KMS-11 (cell line): Measurements from ENCODE around the gene PMFBP1.

Source experiments
- H2AFZ ChIP-seq: fragments of 200-600 bp; sonication (generic); 2 replicates; pipeline ENCODE4 v1.6.1; 2016; ENCODE audit warnings: antibody characterized with exemption, mixed run types, low read depth
- H3K27ac ChIP-seq: fragments of 200-600 bp; sonication (generic); 2 replicates; pipeline ENCODE4 v1.6.1; 2016; ENCODE audit warnings: mild to moderate bottlenecking, mixed run types
- H3K27me3 ChIP-seq: fragments of 200-600 bp; sonication (generic); 2 replicates; pipeline ENCODE4 v1.6.1; 2017; ENCODE audit warnings: mild to moderate bottlenecking, low read depth, mixed run types, moderate library complexity; ENCODE audit not compliant: insufficient read depth
- H3K36me3 ChIP-seq: fragments of 200-600 bp; sonication (generic); 2 replicates; pipeline ENCODE4 v1.6.1; 2017; ENCODE audit warnings: mild to moderate bottlenecking, mixed run types; ENCODE audit not compliant: insufficient read depth
- H3K4me1 ChIP-seq: fragments of 200-600 bp; sonication (generic); 2 replicates; pipeline ENCODE4 v1.6.1; 2016; ENCODE audit warnings: mild to moderate bottlenecking, low read depth, mixed run types; ENCODE audit not compliant: poor library complexity, severe bottlenecking
- H3K4me2 ChIP-seq: fragments of 200-600 bp; sonication (generic); 2 replicates; pipeline ENCODE4 v1.7.0; 2016; ENCODE audit warnings: mild to moderate bottlenecking, mixed run types
- H3K4me3 ChIP-seq: fragments of 200-600 bp; sonication (generic); IDR thresholded peaks from 2 replicates; pipeline ENCODE4 v1.6.1; 2017; ENCODE audit warnings: low read depth, low read length, mixed read lengths; ENCODE audit not compliant: insufficient read depth
- H3K79me2 ChIP-seq: fragments of 200-600 bp; sonication (generic); 2 replicates; pipeline ENCODE4 v1.6.1; 2016; ENCODE audit warnings: low read depth, mixed run types; ENCODE audit not compliant: insufficient read depth
- H3K9ac ChIP-seq: fragments of 200-600 bp; sonication (generic); 2 replicates; pipeline ENCODE4 v1.6.1; 2016; ENCODE audit warnings: mild to moderate bottlenecking, mixed run types
- H4K20me1 ChIP-seq: fragments of 200-600 bp; sonication (generic); 2 replicates; pipeline ENCODE4 v1.6.1; 2016; ENCODE audit warnings: mild to moderate bottlenecking, mixed run types; ENCODE audit not compliant: insufficient read depth
- TF ChIP-seq, protein P1 (sequence below): fragments of 200-600 bp; sonication (generic); conservative IDR thresholded peaks from 2 replicates; pipeline ENCODE4 v1.6.1; 2017; ENCODE audit warnings: low read depth, mild to moderate bottlenecking, antibody characterized with exemption, low read length, moderate library complexity, mixed read lengths

PMFBP1 gene

DNA sequence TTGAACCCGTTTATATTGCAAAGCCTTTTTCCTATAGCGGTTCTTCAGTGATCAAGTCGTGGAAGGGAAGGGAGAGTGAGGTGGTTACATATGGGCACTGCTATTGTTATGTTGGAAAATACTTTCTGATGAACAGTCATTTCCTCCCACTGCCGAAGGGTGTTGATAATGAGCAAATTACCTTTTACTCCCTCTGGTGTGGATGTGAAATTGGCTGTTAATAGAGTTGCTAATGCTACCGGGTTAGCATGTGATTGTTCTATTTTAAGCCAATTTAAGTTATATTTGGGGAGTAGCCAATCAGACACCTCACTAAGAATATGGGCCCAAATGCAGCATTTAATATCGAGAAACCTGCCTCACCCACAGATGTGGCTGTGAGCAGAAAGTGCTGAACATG is 15.6 kb upstream of the PMFBP1 start:
- H3K4me3 ChIP-seq = no peak overlapping the region
- H3K36me3 ChIP-seq = no peaks in the 10 kb centered on the region
- no peaks in the 10 kb centered on the region for H3K79me2 ChIP-seq
- H3K27me3 ChIP-seq = no peaks in the 10 kb centered on the region
- TF ChIP-seq, protein P1, sequence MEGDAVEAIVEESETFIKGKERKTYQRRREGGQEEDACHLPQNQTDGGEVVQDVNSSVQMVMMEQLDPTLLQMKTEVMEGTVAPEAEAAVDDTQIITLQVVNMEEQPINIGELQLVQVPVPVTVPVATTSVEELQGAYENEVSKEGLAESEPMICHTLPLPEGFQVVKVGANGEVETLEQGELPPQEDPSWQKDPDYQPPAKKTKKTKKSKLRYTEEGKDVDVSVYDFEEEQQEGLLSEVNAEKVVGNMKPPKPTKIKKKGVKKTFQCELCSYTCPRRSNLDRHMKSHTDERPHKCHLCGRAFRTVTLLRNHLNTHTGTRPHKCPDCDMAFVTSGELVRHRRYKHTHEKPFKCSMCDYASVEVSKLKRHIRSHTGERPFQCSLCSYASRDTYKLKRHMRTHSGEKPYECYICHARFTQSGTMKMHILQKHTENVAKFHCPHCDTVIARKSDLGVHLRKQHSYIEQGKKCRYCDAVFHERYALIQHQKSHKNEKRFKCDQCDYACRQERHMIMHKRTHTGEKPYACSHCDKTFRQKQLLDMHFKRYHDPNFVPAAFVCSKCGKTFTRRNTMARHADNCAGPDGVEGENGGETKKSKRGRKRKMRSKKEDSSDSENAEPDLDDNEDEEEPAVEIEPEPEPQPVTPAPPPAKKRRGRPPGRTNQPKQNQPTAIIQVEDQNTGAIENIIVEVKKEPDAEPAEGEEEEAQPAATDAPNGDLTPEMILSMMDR = no peak
- H3K4me1 ChIP-seq = no peaks in the 10 kb centered on the region
- H2AFZ ChIP-seq = no peak overlapping the region
- H3K9ac ChIP-seq = no peak overlapping the region
- no peak overlapping the region for H3K4me2 ChIP-seq
- no peak overlapping the region for H3K27ac ChIP-seq
- H4K20me1 ChIP-seq = no peaks in the 10 kb centered on the region

DNA sequence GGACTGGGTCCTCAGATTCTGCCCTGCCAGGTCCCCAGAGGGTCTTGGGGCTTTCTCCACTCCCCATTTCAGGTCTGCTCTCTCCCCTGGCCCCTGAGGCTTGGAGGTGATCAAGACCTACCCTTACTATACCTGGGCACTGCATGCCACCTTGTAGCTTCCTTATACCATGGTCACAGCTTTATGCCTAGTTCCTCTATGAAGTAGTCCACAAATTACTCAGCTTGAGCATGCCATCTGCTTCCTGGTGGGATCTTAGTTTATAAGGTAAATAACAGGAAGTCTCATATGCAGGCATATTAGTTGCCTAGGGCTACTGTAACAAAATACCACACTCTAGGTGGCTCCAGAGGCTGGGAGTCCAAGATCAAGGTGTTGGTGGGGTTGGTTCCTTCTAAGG is 11.0 kb upstream of the PMFBP1 start:
- TF ChIP-seq, protein P1 = no peak
- H3K27me3 ChIP-seq = no peaks in the 10 kb centered on the region
- H3K79me2 ChIP-seq = no peaks in the 10 kb centered on the region
- H3K4me3 ChIP-seq = no peak overlapping the region
- no peak overlapping the region for H3K27ac ChIP-seq
- no peak overlapping the region for H2AFZ ChIP-seq
- H3K4me2 ChIP-seq = no peak overlapping the region
- H3K9ac ChIP-seq = no peak overlapping the region
- no peaks in the 10 kb centered on the region for H3K4me1 ChIP-seq
- H3K36me3 ChIP-seq = no peaks in the 10 kb centered on the region
- no peaks in the 10 kb centered on the region for H4K20me1 ChIP-seq

DNA sequence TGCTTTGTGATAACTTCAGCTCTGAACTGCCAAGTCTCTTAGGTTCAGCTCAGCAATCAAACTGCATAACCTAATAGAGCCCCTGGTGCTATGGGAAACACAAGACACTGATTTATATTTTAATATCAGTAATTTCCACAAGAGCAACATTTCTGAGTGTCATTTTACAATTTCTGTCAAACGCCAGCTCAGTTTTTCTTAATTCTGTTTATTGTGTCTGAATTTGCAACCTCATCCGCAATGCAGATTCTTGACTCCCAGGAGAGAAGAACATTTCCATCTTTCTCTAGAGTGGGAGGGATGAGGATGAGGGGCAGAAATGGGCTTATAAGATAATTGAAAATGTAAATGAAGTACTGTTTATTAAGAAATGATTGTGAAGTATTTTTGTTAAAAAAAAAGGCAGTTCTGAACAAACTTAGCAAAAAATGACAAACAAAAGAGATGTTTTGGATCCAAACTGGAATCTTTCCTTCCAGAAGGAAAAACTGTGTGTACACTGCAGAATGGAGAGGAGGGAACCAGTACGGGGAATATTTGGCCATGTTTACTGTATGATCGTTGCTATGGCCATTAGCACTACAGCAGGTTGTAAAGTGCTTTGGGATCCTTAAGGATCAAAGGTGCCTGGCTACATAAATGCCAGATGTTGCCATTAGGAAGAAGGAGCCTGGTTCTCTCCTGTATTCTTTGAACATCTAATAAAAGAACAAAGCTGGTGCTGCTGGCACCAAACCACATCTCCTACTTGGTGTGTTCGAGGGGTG is 7.4 kb upstream of the PMFBP1 start:
- Histone ChIP-seq H4K20me1 (no peaks in the 10 kb centered on the region), H3K36me3 (no peaks in the 10 kb centered on the region), H3K4me1 (no peaks in the 10 kb centered on the region), H3K4me2 (no peak overlapping the region), H3K79me2 (no peaks in the 10 kb centered on the region), H3K27ac (no peak overlapping the region), H3K4me3 (no peak overlapping the region), H3K27me3 (no peaks in the 10 kb centered on the region), H3K9ac (no peak overlapping the region), H2AFZ (no peak overlapping the region)
- TF ChIP-seq, protein P1 = no peak

DNA sequence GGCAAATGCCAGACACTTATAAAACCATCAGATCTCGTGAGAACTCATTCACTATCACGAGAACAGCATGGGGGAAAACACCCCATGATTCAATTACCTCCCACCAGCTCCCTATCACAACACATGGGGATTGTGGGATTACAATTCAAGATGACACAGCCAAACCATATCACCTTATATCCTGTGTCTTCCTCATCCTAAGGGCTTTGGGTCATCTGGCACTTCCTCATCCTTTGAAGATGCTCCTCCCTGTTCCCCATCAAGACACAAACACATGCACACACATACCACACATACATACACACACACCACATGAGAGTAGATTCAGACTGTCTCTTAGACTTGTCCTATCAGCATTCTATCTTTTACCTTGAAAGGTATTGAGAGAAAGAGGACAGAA is 2.8 kb upstream of the PMFBP1 start:
- Histone ChIP-seq H3K36me3 (no peaks in the 10 kb centered on the region), H3K79me2 (no peaks in the 10 kb centered on the region), H3K4me3 (no peak overlapping the region), H3K4me1 (no peaks in the 10 kb centered on the region), H3K27ac (no peak overlapping the region), H3K9ac (no peak overlapping the region), H2AFZ (no peak overlapping the region), H3K27me3 (no peaks in the 10 kb centered on the region), H3K4me2 (no peak overlapping the region), H4K20me1 (no peaks in the 10 kb centered on the region)
- TF ChIP-seq, protein P1 = no peak
